ENCODE measurements around the gene TTC21A.

GRCh38 chr3:39166932-39167532 is 59.6 kb downstream of the TTC21A start:
- TF ChIP-seq, protein P1, sequence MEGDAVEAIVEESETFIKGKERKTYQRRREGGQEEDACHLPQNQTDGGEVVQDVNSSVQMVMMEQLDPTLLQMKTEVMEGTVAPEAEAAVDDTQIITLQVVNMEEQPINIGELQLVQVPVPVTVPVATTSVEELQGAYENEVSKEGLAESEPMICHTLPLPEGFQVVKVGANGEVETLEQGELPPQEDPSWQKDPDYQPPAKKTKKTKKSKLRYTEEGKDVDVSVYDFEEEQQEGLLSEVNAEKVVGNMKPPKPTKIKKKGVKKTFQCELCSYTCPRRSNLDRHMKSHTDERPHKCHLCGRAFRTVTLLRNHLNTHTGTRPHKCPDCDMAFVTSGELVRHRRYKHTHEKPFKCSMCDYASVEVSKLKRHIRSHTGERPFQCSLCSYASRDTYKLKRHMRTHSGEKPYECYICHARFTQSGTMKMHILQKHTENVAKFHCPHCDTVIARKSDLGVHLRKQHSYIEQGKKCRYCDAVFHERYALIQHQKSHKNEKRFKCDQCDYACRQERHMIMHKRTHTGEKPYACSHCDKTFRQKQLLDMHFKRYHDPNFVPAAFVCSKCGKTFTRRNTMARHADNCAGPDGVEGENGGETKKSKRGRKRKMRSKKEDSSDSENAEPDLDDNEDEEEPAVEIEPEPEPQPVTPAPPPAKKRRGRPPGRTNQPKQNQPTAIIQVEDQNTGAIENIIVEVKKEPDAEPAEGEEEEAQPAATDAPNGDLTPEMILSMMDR (IDR thresholded peaks at IDR 0.05): no peak
- TF ChIP-seq POLR2A (IDR thresholded peaks at IDR 0.05): peak; percentile 76
